Left lobe of liver (tissue), 2 donors: ENCODE measurements around the gene PDZD2. TPM values are rescaled to one million over a fixed set of nuclear protein-coding genes. Genes with fewer than 3 reads are reported as not detected.

Source experiments
- ATAC-seq: fragments of 200-7000 bp; cut with Tn5 transposase; one replicate; pipeline ENCODE4 v1.9.1; 2020; ENCODE audit warnings: mild to moderate bottlenecking, moderate library complexity
- DNase-seq: peaks from one replicate; pipeline ENCODE4 v3.0.0-alpha.2; 2020; ENCODE audit warnings: low spot score
- total RNA-seq: library from RNA; stranded (reverse); gene quantifications from one replicate; pipeline ENCODE4 v1.2.1, GENCODE V29; 2021
- donor health status: DM: no; HTN: no; CAD: no; lungs with moderate emphysema.
- donor health status: DM: no; HTN: yes; CAD: no.

Gene PDZD2
- total RNA-seq, 1 donor from 2014 or later = 0.63 TPM

DNA sequence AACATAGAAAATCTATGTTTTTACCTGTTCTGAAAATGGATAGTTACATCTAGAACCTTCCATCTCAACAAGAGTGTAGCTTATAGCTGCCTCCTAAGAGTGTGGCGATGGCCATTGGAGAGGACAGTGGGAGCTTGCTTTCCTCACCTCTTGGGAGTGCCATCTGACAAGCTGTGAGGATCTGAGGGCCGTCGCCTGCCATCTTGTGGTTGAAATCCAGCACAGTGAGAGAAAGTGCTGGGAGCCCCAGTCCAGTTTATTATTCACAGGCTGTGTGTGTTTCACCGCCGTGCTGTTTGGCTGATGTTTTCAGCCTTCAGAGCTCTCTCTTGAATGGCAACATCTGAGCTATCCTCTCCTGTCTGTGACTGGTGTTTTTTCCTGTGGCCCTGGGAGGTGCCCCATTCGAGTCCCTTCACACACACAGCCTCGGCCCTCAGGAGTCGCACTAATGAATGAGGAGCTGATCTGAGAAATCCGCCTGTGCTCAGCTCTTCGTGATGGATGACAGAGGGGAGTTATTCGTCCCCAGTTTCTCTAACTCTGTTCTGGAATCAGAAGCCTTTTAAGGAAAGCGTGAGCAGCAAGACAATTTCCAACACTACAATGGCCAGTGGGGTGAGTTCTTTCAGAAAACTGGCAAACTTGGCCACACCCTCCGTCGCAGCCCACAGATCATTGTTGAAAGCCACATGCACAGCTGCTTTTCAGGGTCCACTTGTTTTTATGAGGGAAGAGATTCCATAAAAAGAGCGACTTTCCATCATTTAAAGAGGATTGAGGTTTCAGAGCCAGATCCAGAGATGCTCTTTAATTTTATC lies 170.3 kb downstream of the PDZD2 start:
- ATAC-seq (peak; percentile 98), DNase-seq (peak; percentile 62)

DNA sequence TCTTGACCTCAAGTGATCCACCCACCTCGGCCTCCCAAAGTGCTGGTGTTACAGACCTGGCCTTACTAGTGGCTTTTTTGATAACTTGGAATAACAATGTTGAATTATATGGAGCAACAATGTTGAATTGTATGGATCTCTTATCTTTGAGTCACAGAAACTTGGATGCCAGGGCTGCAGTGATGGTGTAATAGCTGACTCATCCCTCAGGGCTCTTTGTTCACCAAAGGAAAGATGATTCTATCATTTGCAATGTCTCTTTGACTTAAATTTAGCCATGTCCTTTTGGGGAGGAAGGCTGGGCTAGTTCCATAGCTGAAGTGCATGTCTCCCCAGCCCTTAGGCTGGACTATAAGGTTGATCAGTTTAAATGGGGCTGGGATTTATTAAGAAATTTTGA lies 172.3 kb downstream of the PDZD2 start:
- no peak for ATAC-seq
- DNase-seq = no peak

DNA sequence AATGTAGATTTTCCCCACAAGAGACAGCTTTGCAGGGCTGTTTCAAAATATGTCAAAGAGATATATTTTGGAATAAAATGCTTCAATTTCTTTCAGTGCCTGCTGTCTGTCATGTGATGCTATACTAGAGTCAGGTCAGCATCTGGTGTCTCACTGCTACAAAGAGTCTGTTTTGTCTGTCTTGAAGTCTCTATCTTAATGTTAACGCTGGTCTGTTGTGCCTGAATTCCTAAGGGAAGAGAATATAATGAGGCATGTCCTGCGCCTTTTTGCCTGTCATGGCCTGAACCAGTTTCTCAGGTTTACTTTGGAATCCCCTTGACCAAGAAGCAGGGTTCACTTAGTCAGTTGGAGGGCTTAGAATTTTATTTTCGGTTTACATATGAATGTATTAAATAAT lies 176.4 kb downstream of the PDZD2 start:
- ATAC-seq = no peak
- no peak for DNase-seq

DNA sequence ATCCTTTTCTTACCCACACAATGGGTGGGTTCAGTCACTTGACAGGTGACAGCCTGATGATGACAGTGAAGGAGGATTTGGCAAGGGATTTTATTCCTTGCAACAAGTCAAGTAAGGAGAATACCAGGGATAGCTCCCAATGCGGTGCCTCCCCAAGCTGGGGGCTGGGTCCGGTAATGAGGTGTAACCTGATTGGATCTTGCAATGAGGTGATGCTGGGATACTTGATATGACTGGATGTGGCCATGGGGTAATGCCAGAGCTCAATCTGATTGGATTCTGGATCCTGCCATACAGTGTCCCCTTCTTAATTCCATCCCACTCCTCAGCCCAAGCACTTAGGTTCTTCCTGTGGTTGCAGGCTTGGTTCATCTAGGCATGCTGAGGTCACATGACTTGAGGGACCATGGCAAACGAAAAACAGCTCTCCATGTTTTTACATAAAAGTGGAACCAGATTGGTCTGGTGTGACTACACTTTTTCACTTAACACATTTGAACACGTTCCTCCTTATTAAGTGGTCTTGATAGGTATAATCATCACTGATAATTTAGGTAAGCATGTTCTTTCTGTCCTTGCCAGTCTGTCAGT lies 181.1 kb downstream of the PDZD2 start:
- no peak for ATAC-seq

DNA sequence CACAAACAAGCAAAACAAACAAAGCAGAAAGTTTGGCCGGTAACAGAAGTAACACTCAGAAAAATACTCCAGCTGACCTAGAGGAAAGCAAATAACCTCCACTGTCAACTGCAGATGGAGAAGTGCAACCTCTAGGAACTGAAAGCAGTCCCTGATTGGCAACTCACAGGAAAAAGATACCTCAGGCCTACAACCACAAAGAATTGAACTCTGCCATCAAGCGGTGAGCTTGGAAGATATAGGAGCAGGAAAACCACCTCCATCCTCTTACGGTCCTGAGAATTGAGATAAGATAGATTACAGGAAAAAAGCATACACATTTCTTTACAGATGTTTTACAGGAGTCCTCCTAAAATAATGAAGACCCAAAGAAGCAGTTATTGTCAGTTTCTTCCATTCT lies 184.5 kb downstream of the PDZD2 start:
- ATAC-seq = no peak
- DNase-seq = no peak

More for the DNA sequence above, 181.1 kb downstream of the PDZD2 start:
- no peak for DNase-seq

DNA sequence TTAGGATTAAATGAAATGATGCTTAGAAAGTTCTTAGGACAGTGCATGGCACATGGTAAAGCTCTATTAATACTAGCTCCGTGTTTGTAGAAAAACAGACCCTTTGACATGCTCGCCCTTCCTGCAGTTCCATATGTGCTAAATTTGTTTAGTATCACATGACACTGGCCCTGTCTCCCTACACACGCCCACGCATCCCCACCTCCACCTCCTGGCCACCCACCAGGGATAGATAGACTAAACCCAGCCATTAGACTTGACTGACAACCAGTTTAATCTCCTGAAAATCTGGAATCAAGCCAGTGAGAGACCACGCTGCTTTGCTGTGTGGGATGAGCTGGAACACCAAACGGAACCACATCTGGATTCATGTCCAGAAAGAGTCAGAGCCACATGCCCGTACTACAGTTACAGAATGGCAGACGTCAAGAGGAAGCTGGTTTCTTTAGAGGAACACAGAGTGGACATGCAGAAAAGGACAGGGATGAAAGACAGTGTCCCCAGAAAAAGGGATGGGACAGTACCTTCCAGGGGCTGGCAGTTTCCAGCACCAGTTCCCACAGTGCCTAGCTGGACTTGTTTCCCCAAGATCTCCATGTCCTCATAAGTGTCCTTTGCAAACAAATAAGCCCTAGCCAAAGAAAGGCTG lies 186.1 kb downstream of the PDZD2 start:
- no peak for ATAC-seq
- no peak for DNase-seq

DNA sequence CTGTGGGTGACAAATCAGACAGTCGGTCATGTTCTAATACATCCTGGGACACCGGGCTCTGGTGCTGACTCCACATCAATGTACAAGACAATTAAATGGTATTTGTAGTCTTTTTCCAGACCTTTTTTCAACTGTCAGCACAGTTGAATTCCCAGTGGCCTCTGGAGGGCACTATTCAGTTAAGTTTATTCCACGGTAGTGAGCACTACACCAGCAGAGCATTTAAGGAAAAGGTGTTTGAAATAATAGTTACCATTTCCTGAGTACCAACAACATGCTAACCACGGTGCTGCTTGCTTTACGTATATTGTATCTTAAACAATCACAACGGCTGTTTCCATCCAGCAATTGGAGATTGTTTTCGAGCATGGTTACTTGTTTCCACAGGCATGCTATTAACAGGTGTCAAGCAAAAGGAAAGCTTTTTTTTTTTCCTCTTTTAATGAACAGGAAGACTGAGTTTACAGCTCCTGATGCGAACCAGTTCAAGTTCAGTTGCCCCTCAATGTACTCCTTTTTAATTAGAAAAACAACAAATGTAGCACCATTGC lies 186.7 kb downstream of the PDZD2 start:
- ATAC-seq = peak; percentile 89
- DNase-seq = no peak

DNA sequence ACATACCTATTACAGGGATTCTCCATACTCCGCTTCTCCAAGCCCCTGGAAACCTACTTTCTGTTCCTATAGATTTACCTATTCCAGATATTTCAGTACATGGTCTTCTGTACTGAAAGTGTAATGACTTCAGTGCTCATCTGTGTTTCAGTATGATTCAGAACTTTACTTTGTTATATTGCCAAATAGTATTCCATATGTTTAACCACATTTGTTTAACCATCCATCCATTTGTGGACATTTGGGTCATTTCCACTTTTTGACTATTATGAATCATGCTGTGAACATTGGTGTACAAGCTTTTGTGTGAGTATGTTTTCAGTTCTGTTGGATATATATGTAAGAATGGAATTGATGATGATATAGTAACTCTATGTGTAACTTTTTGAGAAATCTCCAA lies 188.9 kb downstream of the PDZD2 start:
- no peak for ATAC-seq
- no peak for DNase-seq

DNA sequence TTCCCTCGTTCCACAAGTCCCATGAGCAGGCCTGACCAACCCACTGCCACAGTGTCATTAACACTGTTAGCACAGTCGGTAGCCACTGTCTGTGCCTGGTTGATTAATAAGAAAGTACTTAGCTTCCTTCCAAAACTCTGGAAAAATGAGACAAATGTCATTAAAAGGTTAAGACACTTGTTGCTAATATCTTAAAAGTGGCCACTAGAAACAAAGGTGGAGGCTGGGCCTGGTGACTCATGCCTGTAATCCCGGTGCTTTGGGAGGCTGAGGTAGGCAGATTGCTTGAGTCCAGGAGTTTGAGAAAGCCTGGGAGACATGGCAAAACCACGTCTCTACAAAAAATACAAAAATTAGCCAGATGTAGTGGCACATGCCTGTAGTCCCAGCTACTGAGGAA lies 194.0 kb downstream of the PDZD2 start:
- ATAC-seq (no peak), DNase-seq (no peak)

DNA sequence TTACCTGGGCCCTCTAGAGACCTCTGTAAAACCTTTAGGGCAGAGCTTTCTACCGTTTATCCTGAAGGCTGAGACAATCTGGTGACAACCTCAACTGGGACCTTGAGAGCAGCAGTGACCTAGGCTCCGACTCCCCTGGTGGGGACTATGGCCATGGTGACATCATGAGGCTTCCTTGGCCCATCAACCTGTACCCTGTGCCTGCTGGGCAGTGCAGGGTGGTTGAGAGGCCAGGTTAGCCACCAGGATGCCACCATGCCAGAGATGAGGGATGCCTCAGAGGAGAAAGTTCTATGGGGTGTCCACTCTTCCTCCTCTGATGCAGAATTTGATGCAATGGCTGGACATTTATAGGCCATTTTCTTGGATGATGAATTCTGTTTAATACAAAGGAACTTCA lies 194.8 kb downstream of the PDZD2 start:
- ATAC-seq (no peak), DNase-seq (no peak)

DNA sequence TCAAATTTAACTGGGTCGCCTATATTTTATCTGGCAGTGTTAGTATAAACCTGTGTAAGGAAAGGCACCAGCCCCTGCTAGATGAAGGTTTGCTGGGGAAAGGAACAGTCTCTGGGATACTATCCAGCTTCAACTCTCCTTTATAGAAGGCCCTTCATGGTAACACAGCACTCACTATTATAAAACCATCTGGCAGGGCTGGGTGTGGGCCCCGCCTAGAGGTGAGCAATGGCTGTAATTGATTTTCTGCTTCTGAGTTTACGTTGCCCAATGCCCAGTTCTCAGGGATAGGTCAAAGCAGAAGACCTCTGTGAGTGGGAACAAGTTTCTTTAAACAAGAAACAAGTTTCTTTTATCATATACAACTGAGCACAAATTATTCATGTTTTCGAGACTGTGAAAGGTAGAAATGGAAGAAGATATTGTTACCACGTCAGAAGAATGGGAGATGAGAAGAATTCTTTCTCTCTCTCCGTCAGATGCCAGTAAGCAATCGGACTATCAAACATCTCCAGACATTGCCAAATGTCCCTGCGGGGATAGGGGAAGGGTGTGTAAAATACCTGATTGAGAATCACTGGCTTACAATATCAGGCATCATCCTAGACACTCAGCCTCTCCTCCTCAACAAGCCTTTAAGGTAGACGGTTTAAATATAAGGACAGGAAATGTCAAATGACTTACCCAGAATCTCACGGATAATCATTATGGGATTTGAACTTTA lies 205.9 kb downstream of the PDZD2 start:
- peak; percentile 27 for ATAC-seq
- no peak for DNase-seq

DNA sequence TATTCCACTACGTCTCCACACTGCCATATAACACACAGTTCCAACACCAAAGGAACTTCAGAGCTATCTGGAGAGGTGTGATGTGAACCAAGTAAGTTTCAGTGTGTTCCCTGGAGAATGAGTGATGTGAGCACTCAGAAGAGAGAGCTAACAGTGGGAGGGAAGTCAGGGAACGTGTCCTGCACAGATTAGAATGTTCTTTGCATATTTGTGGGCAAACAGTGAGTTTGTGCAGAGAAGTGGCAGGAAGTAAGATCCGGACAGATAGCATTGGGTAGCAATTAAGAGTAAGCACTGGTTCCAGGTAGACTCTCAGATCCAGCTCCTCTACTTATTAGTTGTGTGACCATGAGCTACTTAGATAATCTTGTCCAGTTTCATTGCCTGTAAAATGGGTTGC lies 206.4 kb downstream of the PDZD2 start:
- ATAC-seq (no peak), DNase-seq (no peak)

DNA sequence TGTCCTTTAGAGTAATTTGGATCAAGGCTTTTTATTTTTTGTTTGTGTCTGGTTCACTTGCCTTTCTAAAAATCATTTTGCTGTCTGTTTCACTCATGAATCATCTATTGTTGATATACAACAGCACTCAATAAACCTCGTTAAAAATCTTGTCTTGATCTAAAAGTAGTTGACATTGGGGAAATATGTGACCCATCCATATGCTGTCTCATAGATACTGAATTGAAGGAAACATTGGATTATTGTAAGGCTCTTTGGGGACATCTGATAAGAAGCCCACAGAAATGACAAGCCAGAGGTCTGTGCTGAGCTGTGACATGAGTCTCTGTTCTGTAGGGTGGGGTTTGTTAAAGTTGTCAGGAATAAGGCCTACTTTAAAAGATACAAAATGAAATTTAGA lies 208.0 kb downstream of the PDZD2 start:
- no peak for ATAC-seq
- no peak for DNase-seq

DNA sequence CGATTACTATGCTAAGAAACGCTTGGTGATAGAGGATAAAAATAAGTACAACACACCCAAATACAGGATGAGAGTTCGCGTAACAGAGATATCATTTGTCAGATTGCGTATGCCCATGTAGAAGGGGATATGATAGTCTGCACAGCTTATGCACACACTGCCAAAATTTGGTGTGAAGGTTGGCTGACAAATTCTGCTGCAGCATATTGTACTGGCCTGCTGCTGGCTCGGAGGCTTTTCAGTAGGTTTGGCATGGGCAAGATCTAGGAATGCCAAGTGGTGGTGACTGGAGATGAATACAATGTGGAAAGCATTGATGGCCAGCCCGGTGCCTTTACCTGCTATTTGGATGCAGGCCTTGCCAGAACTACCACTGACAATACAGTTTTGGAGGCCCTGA lies 208.4 kb downstream of the PDZD2 start:
- DNase-seq = no peak
- ATAC-seq = no peak

DNA sequence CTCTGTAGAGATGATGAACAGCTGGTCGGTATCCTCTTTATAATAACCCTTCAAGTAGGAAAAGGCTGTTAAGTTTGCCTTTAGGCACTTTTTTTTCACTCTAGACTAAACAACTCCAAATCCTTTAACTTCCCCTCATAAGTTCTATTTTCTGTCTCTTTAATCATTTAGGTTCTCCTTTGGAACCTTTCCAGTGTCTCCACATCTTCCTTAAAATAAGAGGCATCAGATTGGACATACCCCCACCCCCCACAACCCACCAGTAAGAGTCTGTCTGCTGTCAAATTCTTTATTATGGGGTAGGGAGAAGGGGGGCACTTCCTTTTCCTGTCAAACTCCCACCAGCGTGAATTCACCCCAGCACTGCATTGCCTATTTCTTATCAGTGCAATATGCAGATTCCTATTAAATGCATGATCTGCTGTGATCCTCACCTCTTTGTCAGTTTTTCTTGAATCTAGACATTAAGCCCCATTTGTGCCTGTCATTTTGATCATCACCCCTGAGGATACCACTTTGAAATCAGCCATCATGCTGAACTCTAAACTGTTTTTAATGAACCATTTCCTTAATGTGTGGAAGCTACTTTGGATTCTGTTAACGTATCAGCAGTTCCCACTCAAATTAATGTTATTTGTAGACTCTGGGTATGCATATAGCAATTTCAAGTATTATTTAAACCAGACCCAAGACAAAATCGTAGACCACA lies 212.2 kb downstream of the PDZD2 start:
- DNase-seq = no peak

DNA sequence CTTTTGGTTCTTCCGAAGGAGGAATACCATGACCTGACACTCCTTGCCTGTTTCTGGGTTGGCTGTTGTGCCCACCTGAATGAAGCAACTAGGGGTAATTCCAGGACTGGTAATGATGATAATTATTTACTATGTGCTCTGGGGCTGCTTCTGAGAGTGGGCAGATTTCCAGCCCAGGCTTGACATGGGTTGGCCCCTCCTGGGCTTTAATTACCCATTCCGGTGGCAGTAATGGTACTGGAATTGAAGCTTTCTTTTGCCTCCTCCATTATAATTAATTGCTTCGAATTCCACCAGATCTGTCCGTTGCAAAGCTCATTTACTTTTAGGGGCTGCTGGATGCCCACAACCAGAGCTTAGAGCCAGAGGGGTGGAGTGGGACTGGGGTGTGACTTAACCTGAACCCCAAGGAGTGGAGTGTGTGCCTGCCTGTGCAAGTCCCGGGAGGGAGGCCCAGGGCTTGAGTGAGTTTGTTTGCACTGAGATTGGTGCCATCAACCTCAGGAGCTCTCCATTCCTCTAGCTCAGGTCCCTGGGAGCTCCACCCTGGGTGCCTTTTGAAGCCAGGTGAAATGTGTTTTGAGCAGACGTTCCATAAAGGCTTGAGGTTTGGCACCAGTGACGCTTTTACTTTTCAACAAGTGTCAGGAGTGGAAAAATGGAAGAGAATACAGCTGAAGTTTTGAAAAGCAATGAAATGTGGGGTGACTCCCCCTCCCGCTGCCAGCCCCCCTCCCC lies 214.6 kb downstream of the PDZD2 start:
- peak; percentile 11 for ATAC-seq
- DNase-seq = no peak

More for the DNA sequence above, 212.2 kb downstream of the PDZD2 start:
- no peak for ATAC-seq

DNA sequence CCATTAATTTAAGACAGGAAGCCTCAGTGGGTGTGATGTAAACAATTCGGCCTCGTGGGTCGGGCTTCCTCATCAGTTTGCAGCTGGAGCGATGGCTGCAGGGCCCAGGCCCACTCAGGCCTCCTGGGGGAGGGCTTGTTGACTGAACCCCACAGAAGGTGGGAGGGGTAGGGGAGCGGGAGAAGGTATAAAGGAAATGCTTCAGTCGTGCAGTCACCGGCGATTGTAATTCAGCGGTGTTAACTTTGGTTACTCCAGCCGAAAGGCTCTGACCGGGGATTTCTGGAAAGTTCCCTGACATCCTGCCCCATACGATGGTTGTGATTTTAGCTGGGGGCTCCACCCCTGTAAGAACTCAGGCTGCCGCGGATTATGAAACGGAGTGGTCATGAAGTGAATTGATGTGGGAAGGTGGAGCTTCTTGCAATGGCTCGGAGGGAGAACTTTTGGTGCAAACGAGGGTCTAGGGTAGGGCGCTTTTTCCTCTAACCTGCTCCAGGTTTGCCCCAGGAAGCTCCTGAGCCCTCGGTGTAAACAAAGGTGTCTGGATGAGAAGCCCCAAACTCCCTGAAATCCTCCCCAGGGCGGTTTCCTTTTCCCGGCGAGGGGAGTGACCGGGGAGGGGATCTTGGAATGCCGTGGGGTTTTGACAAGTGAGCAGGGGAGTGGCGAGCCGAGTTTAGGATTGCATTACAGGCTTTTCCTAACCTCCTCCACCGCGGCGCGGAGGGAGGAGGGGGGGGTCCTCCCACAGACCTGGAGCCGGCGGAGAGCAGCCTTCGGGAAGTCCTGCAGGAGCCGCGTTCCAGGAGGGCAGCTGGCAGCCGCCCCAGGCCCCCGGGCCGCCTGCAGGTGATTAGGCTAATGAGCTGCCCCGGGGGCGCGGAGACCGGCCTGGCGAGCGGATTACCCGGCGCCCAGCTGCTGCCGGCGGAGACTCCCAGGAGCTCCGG lies 215.5 kb downstream of the PDZD2 start:
- DNase-seq = no peak
- ATAC-seq = peak; percentile 48

DNA sequence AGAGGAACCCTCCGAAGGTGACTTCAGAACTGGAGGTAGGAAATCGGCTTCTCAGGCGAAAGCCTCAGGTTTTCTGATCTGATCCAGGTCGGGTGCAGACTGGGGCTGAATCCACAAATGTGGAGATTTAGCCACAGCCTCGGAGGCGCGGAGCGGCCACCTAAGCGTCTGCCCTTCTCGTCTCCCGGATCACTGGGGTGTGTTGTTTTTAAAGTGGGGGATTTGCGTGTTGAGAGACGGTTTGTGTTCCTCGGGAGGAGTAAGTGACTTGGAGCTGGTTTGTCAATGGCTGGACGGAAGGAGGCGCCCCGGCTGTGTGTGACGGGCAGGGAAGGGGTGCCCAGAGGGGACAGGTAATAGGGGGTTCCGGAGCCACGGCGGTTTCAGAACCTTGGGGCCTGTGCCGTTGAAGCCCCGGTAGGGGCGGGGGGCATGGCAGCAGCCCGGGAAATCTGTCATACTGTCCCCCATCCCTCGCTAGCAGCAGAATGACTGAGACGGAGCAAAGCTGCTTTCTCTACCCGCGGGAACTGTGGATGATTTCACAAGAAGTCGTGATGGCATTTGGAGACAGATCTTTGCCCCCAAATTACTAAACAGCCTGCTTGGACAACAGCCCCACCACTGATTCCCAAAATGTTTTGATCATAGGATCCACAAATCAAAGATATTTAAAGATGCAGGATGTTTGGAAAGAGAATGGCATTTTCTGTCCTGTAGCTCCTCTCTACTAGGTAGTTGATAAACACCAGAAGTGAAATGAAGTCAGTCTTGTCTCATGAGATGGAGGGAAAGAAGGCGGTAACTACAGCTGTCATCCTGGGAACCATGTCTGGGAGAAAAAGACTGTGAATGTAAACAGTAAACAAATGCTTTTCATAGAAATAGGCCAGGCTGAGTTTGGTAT lies 216.5 kb downstream of the PDZD2 start:
- no peak for DNase-seq

More for the DNA sequence above, 216.5 kb downstream of the PDZD2 start:
- peak; percentile 40 for ATAC-seq
